OCI-LY7 (cell line): ENCODE data around the gene PLCB1. TPM values are rescaled to one million over a fixed set of nuclear protein-coding genes. Genes with fewer than 3 reads are reported as not detected.

ENCODE experiments used
- BruUV-seq: library from RNA; stranded (reverse); fragments of 400-500 nt; replicated peaks from 2 replicates; lab custom pipeline; 2021; lab: Mats Ljungman, UMichigan
- CTCF ChIA-PET: fragments of 300-600 bp; sonication (Branson Sonifier 250); formaldehyde crosslinking; loops from one replicate; lab custom pipeline; 2022; ENCODE audit warnings: antibody characterized with exemption; ENCODE audit not compliant: unreplicated experiment; lab: Charles Lee
- POLR2A ChIA-PET: fragments of 300-600 bp; sonication (Branson Sonifier 250); formaldehyde crosslinking; loops from one replicate; lab custom pipeline; 2022; ENCODE audit warnings: antibody characterized with exemption; lab: Charles Lee
- DNase-seq: peaks from one replicate; pipeline ENCODE4 v3.0.0-alpha.2; 2015; ENCODE audit warnings: low spot score
- H2AFZ ChIP-seq: fragments of 200-600 bp; sonication (generic), shearing (Covaris generic); 2 replicates; pipeline ENCODE4 v1.6.1; 2014; ENCODE audit warnings: mild to moderate bottlenecking, antibody characterized with exemption, low read length, moderate library complexity
- H3K27ac ChIP-seq: fragments of 200-600 bp; sonication (generic); 2 replicates; pipeline ENCODE4 v1.5.1; 2014; ENCODE audit warnings: mixed run types, low read depth, mild to moderate bottlenecking, moderate library complexity, low read length, inconsistent platforms; ENCODE audit not compliant: poor library complexity, severe bottlenecking
- H3K36me3 ChIP-seq: fragments of 200-600 bp; sonication (generic); 2 replicates; pipeline ENCODE4 v1.6.1; 2014; ENCODE audit warnings: mild to moderate bottlenecking, antibody characterized with exemption, low read length, moderate library complexity, mixed read lengths; ENCODE audit not compliant: insufficient read depth
- H3K4me1 ChIP-seq: fragments of 200-600 bp; sonication (generic); 2 replicates; pipeline ENCODE4 v1.5.1; 2014; ENCODE audit warnings: mild to moderate bottlenecking, low read length; ENCODE audit not compliant: insufficient read depth, poor library complexity, severe bottlenecking
- H3K4me2 ChIP-seq: fragments of 200-600 bp; sonication (generic); 2 replicates; pipeline ENCODE4 v1.6.1; 2014; ENCODE audit warnings: mild to moderate bottlenecking, low read length
- H3K4me3 ChIP-seq: fragments of 200-600 bp; sonication (generic); 2 replicates; pipeline ENCODE4 v1.5.1; 2014; ENCODE audit warnings: mild to moderate bottlenecking, low read depth, low read length; ENCODE audit not compliant: poor library complexity, severe bottlenecking
- H3K79me2 ChIP-seq: fragments of 200-600 bp; sonication (generic); 2 replicates; pipeline ENCODE4 v1.6.1; 2016; ENCODE audit warnings: low read depth, mild to moderate bottlenecking, low read length, moderate library complexity, mixed read lengths; ENCODE audit not compliant: insufficient read depth
- H3K9me2 ChIP-seq: fragments of 200-600 bp; sonication (generic); 2 replicates; pipeline ENCODE4 v1.6.1; 2016; ENCODE audit warnings: mild to moderate bottlenecking, low read length, mixed read lengths; ENCODE audit not compliant: insufficient read depth
- H3K9me3 ChIP-seq: fragments of 200-600 bp; sonication (generic); 2 replicates; pipeline ENCODE4 v1.6.1; 2014; ENCODE audit warnings: mild to moderate bottlenecking, mixed run types, low read length, mixed read lengths
- H4K20me1 ChIP-seq: fragments of 200-600 bp; sonication (generic); 2 replicates; pipeline ENCODE4 v1.6.1; 2014; ENCODE audit warnings: mild to moderate bottlenecking, antibody characterized with exemption, low read length, moderate library complexity, mixed read lengths; ENCODE audit not compliant: insufficient read depth
- EZH2phosphoT487 ChIP-seq: fragments of 200-600 bp; sonication (generic); IDR thresholded peaks from 2 replicates; pipeline ENCODE4 v1.6.1; 2018; ENCODE audit warnings: low read depth, borderline replicate concordance, mild to moderate bottlenecking, mixed run types, antibody characterized with exemption, low read length, moderate library complexity, mixed read lengths
- intact Hi-C: fragments of 100-400 bp; cut with micrococcal nuclease; formaldehyde crosslinking; loops from one replicate; pipeline ENCODE4 v1.10.0; 2022; ENCODE audit not compliant: unreplicated experiment
- total RNA-seq, 2 experiments: library from RNA; depleted of rRNA in 1 of 2; stranded (reverse); fragments of >200 nt in 1 of 2; shearing (Covaris generic) in 1 of 2; gene quantifications; 2 replicates each; pipeline ENCODE4 v1.2.3, GENCODE V29; 2014 to 2022
- TF ChIP-seq, protein P1 (sequence below): fragments of 200-600 bp; sonication (generic); conservative IDR thresholded peaks from 2 replicates; pipeline ENCODE4 v1.5.1; 2014; ENCODE audit warnings: mild to moderate bottlenecking, antibody characterized with exemption, low read length, moderate library complexity, mixed read lengths

Gene PLCB1
- total RNA-seq, 2 experiments from 2014 or later, result 14.6 to 30.5 TPM

DNA sequence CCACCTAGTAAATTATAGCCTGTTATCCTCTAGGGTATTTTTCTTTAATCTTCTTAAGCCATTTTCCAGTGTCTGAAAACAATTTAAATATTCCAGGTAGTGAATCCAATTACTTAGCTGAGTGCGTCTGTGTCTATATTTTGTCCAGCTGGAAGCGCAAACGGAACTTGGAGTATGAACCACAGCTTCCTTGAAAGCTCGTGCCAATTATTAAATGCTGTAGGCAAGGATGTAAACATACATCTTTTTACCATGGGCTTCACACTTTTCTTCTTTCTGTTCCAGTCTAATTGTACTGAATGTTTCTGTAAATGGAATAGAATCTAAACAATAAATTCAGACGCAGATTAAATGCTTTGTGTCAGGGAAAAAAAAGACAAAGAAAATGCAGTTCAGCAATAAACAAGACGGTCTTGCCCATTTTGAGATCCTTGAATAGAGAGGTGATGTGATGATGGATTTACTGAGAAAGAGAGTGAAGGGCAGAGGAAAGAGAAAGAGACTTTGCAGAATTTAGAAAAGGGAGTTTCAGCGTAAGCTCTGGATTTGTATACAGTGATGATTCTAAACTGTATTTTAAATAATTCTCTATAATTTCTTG is 1.9 kb downstream of the PLCB1 start:
- Histone ChIP-seq H3K79me2 (peaks cover 31% of the 10 kb centered on the region; the same call in 1 of the 2 replicates), H3K9me3 (no peaks in the 10 kb centered on the region), H3K4me1 (peaks cover 29% of the 10 kb centered on the region), H3K9me2 (no peaks in the 10 kb centered on the region), H3K4me2 (peak overlapping the region; percentile 75), H3K27ac (no peak overlapping the region), H3K4me3 (peak overlapping the region; percentile 76), H4K20me1 (no peaks in the 10 kb centered on the region), H2AFZ (peak overlapping the region; percentile 85; the same call in 1 of the 2 replicates), H3K36me3 (no peaks in the 10 kb centered on the region)
- TF ChIP-seq, protein P1, sequence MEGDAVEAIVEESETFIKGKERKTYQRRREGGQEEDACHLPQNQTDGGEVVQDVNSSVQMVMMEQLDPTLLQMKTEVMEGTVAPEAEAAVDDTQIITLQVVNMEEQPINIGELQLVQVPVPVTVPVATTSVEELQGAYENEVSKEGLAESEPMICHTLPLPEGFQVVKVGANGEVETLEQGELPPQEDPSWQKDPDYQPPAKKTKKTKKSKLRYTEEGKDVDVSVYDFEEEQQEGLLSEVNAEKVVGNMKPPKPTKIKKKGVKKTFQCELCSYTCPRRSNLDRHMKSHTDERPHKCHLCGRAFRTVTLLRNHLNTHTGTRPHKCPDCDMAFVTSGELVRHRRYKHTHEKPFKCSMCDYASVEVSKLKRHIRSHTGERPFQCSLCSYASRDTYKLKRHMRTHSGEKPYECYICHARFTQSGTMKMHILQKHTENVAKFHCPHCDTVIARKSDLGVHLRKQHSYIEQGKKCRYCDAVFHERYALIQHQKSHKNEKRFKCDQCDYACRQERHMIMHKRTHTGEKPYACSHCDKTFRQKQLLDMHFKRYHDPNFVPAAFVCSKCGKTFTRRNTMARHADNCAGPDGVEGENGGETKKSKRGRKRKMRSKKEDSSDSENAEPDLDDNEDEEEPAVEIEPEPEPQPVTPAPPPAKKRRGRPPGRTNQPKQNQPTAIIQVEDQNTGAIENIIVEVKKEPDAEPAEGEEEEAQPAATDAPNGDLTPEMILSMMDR, result no peak
- DNase-seq, result no peak
- TSS peak; percentile 53 for BruUV-seq
- CTCF ChIA-PET, result interaction anchor here (1.2 kb wide), 1 partner anchor 587 kb away, joined by 3 read pairs; no protein-coding TSS in a partner anchor
- POLR2A ChIA-PET, result interaction anchor here (0.6 to 0.7 kb wide), 3 partner anchors 83 to 624 kb away, joined by 3 to 5 read pairs (median 3); no protein-coding TSS in a partner anchor
- intact Hi-C loops, result loop anchor here (2.0 to 5.0 kb wide), 5 partner anchors 173 to 403 kb away; no protein-coding TSS in a partner anchor

- ChIA-PET POLR2A (interaction anchor here (0.8 to 1.2 kb wide), 2 partner anchors 11 to 553 kb away, joined by 3 read pairs; no protein-coding TSS in a partner anchor), CTCF (no interaction called here)
- Histone ChIP-seq H3K4me2 (no peak overlapping the region), H3K27ac (no peak overlapping the region), H3K9me3 (no peaks in the 10 kb centered on the region), H4K20me1 (no peaks in the 10 kb centered on the region), H2AFZ (no peak overlapping the region), H3K4me1 (peaks cover 8% of the 10 kb centered on the region), H3K36me3 (no peaks in the 10 kb centered on the region), H3K4me3 (no peak overlapping the region), H3K9me2 (no peaks in the 10 kb centered on the region), H3K79me2 (peaks cover 9% of the 10 kb centered on the region; the same call in 1 of the 2 replicates)
- DNase-seq, result no peak
- TF ChIP-seq, protein P1, result no peak
- TF ChIP-seq EZH2phosphoT487, result no peak
- no TSS peak for BruUV-seq
- intact Hi-C loops, result no loop called here
Measured at GRCh38 chr20:8139899-8140298, 7.8 kb downstream of the PLCB1 start.

DNA sequence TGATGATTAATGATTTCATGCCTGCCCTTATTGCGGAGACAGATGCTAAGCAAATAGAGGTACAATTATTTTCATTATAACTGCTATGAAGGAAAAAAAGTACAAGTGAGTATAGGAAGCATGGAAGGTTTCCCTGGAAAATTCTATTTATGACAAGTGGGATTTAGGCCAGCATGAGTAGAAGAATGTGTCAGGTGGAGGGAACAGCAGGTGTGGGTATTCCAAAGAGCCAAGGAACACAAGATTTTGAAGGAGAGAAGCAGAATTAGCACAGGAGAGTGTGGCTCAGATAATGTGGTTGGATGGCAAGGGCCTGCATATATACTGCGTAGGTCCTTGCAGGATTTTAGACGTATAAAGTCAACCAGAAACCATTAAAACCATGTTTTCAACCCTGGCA is 11.4 kb downstream of the PLCB1 start:
- no peaks in the 10 kb centered on the region for H3K9me3 ChIP-seq
- H3K4me1 ChIP-seq, result peaks cover 8% of the 10 kb centered on the region
- H3K4me2 ChIP-seq, result no peak overlapping the region
- ChIA-PET POLR2A (no interaction called here), CTCF (no interaction called here)
- no peak overlapping the region for H3K27ac ChIP-seq
- H3K4me3 ChIP-seq, result no peak overlapping the region
- intact Hi-C loops, result no loop called here
- no TSS peak for BruUV-seq
- DNase-seq, result no peak
- H3K9me2 ChIP-seq, result no peaks in the 10 kb centered on the region
- no peaks in the 10 kb centered on the region; the same call in 1 of the 2 replicates for H3K79me2 ChIP-seq
- no peaks in the 10 kb centered on the region for H3K36me3 ChIP-seq
- no peaks in the 10 kb centered on the region for H4K20me1 ChIP-seq
- H2AFZ ChIP-seq, result no peak overlapping the region
- TF ChIP-seq EZH2phosphoT487, result no peak
- TF ChIP-seq, protein P1, result no peak
